GM03348 (cell line): ENCODE results near the gene TBC1D1.

ENCODE experiments used
- DNase-seq: peaks from one replicate; pipeline ENCODE4 v3.0.0; 2012; ENCODE audit warnings: low spot score

The TBC1D1 gene

GRCh38 chr4:38131371-38132091, 240.6 kb downstream of the TBC1D1 start:
- DNase-seq, result no peak

DNA sequence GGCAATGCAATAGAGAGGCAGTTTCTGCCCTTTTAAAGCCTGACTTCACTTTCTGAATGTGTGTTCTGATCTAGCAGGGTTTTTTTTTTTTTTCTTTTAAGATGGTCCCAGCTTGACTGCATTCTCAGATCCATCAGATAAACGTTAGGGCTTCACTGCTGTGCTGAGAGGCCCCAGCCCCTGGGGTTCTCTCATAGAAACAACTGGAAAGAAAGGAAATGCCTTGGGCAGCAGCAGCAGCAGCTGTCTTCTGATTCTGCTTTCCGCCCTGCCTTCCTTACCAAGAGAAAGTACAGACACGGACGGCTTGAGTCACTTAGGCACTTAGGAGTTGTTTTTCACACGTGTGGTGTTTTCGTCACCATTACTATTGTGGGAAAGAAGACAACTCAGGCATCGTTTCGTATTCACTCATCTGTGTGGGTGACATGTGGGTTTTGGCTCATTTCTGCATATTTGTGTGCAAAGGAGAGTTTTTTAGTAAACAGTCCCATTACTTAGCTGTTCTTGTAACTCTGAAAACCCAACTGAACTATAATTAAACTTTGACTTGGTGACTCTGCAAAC, 241.3 kb downstream of the TBC1D1 start:
- DNase-seq, result peak; percentile 87

DNA sequence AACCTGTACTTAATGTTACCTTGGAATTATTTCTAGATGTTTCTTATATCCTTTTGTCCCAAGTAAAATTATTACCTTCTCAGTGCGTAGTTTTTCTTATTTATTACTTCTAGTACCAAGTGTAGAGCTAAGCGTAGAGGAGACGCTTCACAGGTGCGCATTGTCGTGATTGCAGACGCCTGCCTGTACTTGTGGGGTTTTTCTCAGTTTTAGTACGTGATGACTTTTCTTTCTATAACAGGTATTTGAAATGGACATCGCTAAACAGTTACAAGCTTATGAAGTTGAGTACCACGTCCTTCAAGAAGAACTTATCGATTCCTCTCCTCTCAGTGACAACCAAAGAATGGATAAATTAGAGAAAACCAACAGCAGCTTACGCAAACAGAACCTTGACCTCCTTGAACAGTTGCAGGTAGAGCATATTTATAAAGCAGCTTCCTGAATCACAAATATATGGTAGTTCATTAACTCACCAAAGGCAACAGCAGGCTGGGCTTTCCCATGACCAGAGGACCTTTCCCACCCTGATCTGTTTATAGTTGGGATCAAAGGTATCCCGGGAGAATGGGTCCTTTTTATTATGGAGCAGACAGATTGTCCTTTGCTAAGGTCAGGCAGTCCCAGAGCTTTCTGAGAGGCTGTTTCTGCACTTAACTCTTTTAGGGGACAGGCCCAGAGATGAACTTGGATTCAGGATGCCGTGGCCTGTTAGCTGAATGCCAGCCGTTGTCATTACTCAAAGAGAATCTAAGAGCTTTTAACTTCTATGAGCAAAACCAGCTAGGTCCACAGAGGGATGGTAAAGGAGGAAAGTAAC, 242.2 kb downstream of the TBC1D1 start:
- DNase-seq, result no peak

DNA sequence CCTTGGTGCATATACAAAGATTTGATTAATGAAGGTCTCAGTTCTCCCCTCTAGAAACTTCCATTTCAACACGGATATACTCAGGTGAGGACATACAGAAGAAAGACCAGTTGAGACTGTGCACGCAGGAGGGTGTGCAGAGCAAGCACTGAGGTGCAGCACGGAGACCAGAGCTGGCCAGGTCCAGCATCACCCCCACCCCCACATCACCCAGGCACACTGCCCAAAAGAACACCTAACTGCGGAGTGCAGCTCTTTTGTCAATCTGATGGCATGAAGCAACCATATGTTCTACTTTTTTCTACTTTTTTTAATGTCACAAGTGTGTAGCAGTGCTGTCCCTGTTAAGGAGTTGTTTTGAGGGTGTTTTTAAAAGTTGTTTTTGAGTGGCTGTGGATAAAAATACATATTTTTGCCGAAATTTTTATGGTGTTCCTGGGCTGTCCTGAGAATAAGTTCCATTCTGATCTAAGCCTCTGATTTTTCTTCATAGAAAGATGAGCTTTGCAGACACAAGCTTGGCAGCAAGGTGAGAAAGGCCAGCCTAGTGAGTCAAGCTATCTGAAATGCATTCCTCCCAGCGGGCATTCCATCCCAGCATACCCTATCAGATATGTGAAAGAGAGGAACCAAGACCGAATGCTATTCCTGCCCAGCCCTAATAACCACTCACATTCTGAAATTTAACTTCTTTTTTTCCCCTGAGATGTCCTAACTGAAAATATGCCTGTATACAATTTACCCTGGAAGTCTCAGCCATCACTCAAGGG, 243.0 kb downstream of the TBC1D1 start:
- no peak for DNase-seq

- no peak for DNase-seq
These were observed 244.3 kb downstream of the TBC1D1 start for GRCh38 chr4:38135201-38135600.

- no peak for DNase-seq
These were observed 245.7 kb downstream of the TBC1D1 start for GRCh38 chr4:38136604-38137003.

DNA sequence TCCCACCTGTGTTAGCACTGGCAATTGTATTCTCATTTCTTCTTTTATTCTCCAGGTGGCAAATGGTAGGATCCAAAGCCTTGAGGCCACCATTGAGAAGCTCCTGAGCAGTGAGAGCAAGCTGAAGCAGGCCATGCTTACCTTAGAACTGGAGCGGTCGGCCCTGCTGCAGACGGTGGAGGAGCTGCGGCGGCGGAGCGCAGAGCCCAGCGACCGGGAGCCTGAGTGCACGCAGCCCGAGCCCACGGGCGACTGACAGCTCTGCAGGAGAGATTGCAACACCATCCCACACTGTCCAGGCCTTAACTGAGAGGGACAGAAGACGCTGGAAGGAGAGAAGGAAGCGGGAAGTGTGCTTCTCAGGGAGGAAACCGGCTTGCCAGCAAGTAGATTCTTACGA, 246.2 kb downstream of the TBC1D1 start:
- DNase-seq, result no peak

- no peak for DNase-seq
These were observed 247.5 kb downstream of the TBC1D1 start for GRCh38 chr4:38138363-38138762.

DNA sequence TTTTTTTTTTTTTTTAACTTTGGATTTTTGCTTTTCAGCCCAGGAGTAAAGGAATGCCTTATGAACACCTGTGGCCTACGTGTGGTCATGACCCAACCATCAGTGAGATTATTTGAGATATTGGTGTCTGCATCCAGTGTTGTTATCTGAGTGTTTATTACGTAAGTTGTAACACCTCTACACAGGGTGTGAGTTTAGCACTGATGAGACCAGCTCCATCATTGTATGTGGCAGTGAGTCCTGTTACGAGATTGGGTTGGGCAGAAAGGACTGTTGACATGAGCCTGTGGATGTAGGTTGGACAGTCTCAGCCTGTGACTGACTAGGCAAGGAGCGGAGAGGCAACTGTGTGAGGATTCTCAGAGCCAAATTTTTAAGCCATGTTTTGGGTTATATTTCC, 248.3 kb downstream of the TBC1D1 start:
- DNase-seq, result no peak

DNA sequence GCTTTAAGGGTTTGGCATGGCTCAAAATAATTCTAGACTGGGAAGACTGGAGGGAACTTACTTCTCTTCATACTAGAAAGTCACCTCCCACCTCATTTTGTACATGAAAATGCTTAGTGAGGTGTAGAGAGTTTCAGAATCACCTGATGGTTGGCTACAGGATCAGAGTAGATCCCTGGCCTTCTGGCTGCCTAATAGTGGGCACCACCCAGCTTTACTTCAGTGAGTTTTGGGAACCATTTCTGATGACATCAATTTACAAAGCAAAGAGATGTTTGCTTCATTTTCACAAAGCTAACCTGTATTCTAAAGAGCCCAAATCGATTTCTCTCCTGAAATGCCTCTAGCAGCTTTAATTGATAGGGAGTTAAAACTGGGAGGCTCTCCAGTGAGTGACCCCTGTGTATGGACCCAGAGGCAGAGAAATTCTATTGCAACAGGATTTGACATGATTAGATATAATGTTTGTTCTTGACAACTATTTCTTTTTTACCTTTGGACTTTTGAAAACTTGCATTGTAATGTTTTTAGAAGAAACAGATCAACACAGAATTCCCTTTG, 249.8 kb downstream of the TBC1D1 start:
- no peak for DNase-seq

DNA sequence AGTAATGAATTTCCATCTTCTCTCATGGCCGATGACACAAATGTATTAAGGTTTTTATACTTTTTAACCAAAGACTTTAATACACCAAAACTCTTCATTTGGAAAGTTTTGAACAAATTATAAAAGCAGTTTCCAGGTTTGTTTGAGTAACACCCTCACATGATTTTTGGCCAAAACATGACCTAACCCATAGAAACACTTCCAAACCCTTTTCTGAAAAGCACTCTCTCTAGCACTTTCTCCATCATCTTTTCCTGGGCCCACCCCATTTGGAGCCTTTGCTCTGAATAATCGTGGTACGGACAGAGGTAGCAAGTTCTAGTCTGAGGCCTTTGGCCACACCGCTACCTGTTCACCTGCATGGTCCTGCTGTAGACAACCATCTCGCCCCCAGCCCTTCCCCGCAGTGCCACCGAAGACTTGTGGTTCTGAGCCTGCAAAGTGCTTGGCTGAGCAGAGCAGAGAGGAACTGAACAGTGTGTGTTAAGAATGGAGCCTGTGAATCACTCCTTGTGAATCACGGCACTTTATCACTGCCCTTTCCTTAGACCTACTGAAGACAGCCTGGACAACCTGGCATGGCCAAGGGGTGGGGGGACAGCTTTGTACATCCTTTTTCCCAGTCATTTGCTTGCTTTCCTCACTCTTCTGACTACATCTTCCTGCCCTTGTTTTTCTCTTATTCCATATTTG, 251.1 kb downstream of the TBC1D1 start:
- peak; percentile 60 for DNase-seq

GRCh38 chr4:38144031-38144430, 253.1 kb downstream of the TBC1D1 start:
- no peak for DNase-seq

DNA sequence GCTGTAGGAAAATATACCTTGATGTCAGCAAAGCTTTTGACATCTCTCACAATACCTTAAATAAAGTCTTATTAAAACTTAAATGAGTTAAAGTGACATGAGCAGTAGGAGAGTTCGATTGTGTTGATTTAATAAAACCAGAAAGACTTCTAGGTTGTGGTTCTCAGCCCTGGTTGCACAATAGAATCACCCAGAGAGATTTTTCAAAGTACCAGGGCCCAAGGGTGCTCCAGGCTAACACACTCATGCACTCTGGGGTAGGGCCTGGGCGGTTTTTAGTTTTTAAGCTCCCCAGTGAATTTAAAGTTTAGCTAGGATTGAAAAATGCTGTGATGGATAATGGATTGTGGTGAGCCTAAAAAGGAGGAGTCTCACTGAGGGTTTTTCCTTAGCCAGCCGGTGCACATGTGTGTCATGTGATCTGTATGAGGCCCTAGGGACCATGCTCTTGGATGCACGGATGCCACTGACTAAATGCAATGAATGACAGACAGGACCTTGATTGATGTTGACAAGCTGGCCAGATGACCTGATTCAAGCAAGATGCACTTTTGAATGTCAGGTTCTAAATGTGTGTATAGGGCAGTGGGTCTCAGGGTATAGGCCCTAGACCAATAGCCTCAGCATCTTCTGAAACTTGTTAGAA, 254.3 kb downstream of the TBC1D1 start:
- no peak for DNase-seq

GRCh38 chr4:38145741-38146140, 254.9 kb downstream of the TBC1D1 start:
- no peak for DNase-seq

GRCh38 chr4:38146383-38146782, 255.5 kb downstream of the TBC1D1 start:
- no peak for DNase-seq

DNA sequence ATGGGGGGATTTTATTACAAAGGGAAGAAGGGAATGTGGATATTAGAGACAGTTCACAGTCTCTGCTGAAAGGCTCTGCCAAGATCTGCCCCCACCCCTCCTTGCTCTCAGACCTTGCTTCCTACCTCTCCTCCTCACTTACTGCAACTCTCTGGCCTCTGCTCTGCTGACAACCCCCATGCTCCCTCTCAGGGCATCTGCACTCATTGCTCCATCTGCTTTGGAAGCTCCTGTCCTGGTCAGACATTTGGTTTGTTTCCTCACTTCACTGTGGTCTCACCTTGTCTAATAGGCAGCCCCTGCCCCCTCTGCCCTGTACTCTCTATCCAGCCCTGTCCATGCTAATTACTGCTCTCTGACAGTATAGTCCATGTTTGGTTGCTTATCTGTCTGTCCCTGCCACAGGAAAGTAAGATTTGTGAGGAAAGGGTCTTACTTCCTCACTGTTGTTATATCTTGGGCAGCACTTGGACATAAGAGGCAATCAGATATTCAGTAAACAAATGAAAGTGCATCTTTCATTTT, 258.6 kb downstream of the TBC1D1 start:
- no peak for DNase-seq

GRCh38 chr4:38149997-38150671, 259.2 kb downstream of the TBC1D1 start:
- DNase-seq, result peak; percentile 41

- DNase-seq, result peak; percentile 72
These were observed 259.9 kb downstream of the TBC1D1 start for GRCh38 chr4:38150766-38151165.

GRCh38 chr4:38151873-38152272, 261.0 kb downstream of the TBC1D1 start:
- no peak for DNase-seq

- DNase-seq, result no peak
These were observed 261.4 kb downstream of the TBC1D1 start for GRCh38 chr4:38152305-38152704.
